Esophagus muscularis mucosa (tissue), 3 donors: ENCODE data around the gene CD1E.

Experiments used
- CTCF ChIP-seq, 3 experiments: fragments of 200-600 bp in 2 of 3; fragments of 450-650 bp in 1 of 3; sonication (generic) in 2 of 3; IDR thresholded peaks; one replicate each; pipeline ENCODE4 v1.5.1; 2017 to 2019; ENCODE audit warnings: antibody characterized with exemption in 3 of 3, mild to moderate bottlenecking in 2 of 3, moderate library complexity in 1 of 3
- POLR2AphosphoS5 ChIP-seq, 2 donors: sonication (generic); formaldehyde crosslinking; IDR thresholded peaks; one replicate each; pipeline ENCODE4 v1.6.1; 2017; ENCODE audit warnings: antibody characterized with exemption in 2 of 2

GRCh38 chr1:158310623-158311022 lies 43.1 kb upstream of the CD1E start:
- no peak for TF ChIP-seq CTCF (IDR thresholded peaks at IDR 0.05)
- TF ChIP-seq POLR2AphosphoS5 (IDR thresholded peaks at IDR 0.05) = no peak
